Measurements from ENCODE around the gene ADCY5. TPM values are rescaled to one million over a fixed set of nuclear protein-coding genes. Genes with fewer than 3 reads are reported as not detected.

ADCY5 gene
- total and polyA plus RNA-seq, 2 experiments from 2014 or later, result 3.1 to 4.7 TPM

DNA sequence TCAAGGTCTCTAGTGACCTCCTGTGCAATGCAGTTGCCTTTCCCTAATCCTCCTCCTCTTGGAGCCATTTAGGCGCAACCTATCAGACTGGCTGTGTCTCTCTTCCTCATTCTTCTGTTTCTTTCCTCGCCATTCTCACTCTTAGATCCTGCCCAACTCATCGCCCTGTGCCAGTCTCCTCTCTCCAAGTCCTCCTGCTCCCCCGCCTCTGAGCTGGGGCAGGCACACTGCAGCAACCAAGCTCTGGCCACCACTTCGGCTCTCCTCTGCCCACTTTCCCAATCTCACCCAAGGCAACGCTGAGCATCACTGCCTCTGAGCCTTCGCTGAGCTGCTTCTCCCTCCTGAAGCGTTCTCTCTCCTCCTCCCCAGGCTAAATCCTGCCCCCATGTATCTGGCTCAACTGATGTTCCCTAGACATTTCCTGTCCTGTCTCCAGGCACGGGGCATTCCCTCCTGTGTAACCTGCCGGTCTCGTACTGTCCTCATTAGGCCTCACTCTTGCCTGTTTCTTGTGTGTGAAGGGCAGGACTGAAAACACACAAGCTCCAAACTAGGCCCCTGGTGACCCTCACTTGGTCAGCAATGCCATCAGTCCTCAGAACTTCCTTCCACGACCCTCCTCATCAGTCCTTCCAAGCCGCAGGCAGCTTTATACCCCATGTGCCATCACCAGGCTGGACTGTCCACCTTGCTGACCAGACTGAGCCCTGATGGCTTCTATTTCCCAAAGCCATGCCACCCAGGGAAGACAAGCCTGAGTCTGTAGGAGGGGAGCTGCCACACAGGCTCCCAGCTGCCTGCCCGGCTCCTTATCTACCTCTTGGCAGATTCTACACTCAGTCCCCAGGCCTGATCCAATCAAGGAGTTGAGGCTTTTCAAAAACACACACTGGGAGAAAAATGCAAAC, 161.6 kb downstream of the ADCY5 start:
- Histone ChIP-seq H3K27me3 (no peaks in the 10 kb centered on the region), H3K9me2 (replicated peaks; ENCODE audit: insufficient read depth) (no peaks in the 10 kb centered on the region), H3K9me3 (ENCODE audit: low read depth) (no peaks in the 10 kb centered on the region), H3K4me2 (no peak overlapping the region), H2AFZ (no peak overlapping the region), H3K27ac (no peak overlapping the region), H3K4me1 (ENCODE audit: insufficient read depth) (no peaks in the 10 kb centered on the region), H3K4me3 (no peak overlapping the region), H4K20me1 (ENCODE audit: insufficient read depth, poor library complexity, severe bottlenecking) (no peaks in the 10 kb centered on the region), H3K79me2 (no peaks in the 10 kb centered on the region), H3K36me3 (replicated peaks; ENCODE audit: insufficient read depth, low read depth) (no peaks in the 10 kb centered on the region)
- WGBS (ENCODE audit: low lambda C conversion rate, missing lambda C conversion rate), result 92% methylated on average over 14 of the region's 14 CpGs
- no peak for DNase-seq (ENCODE audit: low spot score)
- no peak for TF ChIP-seq EZH2phosphoT487 (IDR thresholded peaks at IDR 0.05; ENCODE audit: low read depth, severe bottlenecking, unreplicated experiment)
- TF ChIP-seq EZH2 (IDR thresholded peaks at IDR 0.05; ENCODE audit: borderline replicate concordance), result no peak
- TF ChIP-seq, protein P1, sequence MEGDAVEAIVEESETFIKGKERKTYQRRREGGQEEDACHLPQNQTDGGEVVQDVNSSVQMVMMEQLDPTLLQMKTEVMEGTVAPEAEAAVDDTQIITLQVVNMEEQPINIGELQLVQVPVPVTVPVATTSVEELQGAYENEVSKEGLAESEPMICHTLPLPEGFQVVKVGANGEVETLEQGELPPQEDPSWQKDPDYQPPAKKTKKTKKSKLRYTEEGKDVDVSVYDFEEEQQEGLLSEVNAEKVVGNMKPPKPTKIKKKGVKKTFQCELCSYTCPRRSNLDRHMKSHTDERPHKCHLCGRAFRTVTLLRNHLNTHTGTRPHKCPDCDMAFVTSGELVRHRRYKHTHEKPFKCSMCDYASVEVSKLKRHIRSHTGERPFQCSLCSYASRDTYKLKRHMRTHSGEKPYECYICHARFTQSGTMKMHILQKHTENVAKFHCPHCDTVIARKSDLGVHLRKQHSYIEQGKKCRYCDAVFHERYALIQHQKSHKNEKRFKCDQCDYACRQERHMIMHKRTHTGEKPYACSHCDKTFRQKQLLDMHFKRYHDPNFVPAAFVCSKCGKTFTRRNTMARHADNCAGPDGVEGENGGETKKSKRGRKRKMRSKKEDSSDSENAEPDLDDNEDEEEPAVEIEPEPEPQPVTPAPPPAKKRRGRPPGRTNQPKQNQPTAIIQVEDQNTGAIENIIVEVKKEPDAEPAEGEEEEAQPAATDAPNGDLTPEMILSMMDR (IDR thresholded peaks at IDR 0.05; ENCODE audit: poor library complexity), result no peak

GRCh38 chr3:123286308-123287023, 162.4 kb downstream of the ADCY5 start:
- H3K4me3 ChIP-seq, result no peak overlapping the region
- WGBS (ENCODE audit: low lambda C conversion rate, missing lambda C conversion rate), result 78% methylated on average over 16 of the region's 16 CpGs
- no peaks in the 10 kb centered on the region for H3K9me2 ChIP-seq (replicated peaks; ENCODE audit: insufficient read depth)
- no peaks in the 10 kb centered on the region for H3K9me3 ChIP-seq (ENCODE audit: low read depth)
- no peaks in the 10 kb centered on the region for H3K79me2 ChIP-seq
- H3K36me3 ChIP-seq (replicated peaks; ENCODE audit: insufficient read depth, low read depth), result no peaks in the 10 kb centered on the region
- H4K20me1 ChIP-seq (ENCODE audit: insufficient read depth, poor library complexity, severe bottlenecking), result no peaks in the 10 kb centered on the region
- no peak for TF ChIP-seq EZH2phosphoT487 (IDR thresholded peaks at IDR 0.05; ENCODE audit: low read depth, severe bottlenecking, unreplicated experiment)
- no peak for TF ChIP-seq EZH2 (IDR thresholded peaks at IDR 0.05; ENCODE audit: borderline replicate concordance)
- TF ChIP-seq, protein P1 (IDR thresholded peaks at IDR 0.05; ENCODE audit: poor library complexity), result peak; percentile 69
- H3K4me1 ChIP-seq (ENCODE audit: insufficient read depth), result no peaks in the 10 kb centered on the region
- no peaks in the 10 kb centered on the region for H3K27me3 ChIP-seq
- no peak overlapping the region for H2AFZ ChIP-seq
- H3K27ac ChIP-seq, result no peak overlapping the region
- DNase-seq (ENCODE audit: low spot score), result peak; percentile 82
- H3K4me2 ChIP-seq, result no peak overlapping the region

DNA sequence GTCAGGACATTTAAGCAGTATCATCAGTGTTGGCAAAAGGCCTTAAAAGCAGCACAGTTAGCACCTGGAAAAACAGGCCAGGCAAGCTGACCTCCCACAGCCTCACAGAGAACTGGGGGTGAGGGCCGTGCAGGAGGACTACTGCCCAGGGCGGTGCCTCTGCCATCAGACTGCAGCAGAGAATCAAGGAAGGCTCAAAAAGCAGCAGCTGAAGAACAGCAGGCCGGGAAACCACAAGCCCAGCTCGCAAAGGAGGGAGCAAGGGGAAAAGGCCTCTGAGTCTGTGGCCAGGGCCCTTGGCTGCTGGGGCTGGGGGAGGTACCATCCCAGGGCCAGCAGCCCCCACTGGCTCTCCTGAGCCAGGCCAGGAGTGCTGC, 163.0 kb downstream of the ADCY5 start:
- H4K20me1 ChIP-seq (ENCODE audit: insufficient read depth, poor library complexity, severe bottlenecking), result no peaks in the 10 kb centered on the region
- no peaks in the 10 kb centered on the region for H3K36me3 ChIP-seq (replicated peaks; ENCODE audit: insufficient read depth, low read depth)
- WGBS (ENCODE audit: low lambda C conversion rate, missing lambda C conversion rate), result 69% methylated on average over 4 of the region's 4 CpGs
- no peak overlapping the region for H2AFZ ChIP-seq
- no peaks in the 10 kb centered on the region for H3K4me1 ChIP-seq (ENCODE audit: insufficient read depth)
- no peaks in the 10 kb centered on the region for H3K9me2 ChIP-seq (replicated peaks; ENCODE audit: insufficient read depth)
- no peaks in the 10 kb centered on the region for H3K9me3 ChIP-seq (ENCODE audit: low read depth)
- H3K79me2 ChIP-seq, result no peaks in the 10 kb centered on the region
- no peak overlapping the region for H3K4me2 ChIP-seq
- TF ChIP-seq, protein P1 (IDR thresholded peaks at IDR 0.05; ENCODE audit: poor library complexity), result no peak
- no peak for TF ChIP-seq EZH2 (IDR thresholded peaks at IDR 0.05; ENCODE audit: borderline replicate concordance)
- no peak for TF ChIP-seq EZH2phosphoT487 (IDR thresholded peaks at IDR 0.05; ENCODE audit: low read depth, severe bottlenecking, unreplicated experiment)
- no peaks in the 10 kb centered on the region for H3K27me3 ChIP-seq
- no peak for DNase-seq (ENCODE audit: low spot score)
- H3K4me3 ChIP-seq, result no peak overlapping the region
- H3K27ac ChIP-seq, result no peak overlapping the region
